Measurements from ENCODE around the gene XPR1.
"Not testable (repeated sequence)": the region's sequence is repeated elsewhere in the genome, so short reads cannot be mapped to it uniquely, and the experiment has no call there.

Gene XPR1

DNA sequence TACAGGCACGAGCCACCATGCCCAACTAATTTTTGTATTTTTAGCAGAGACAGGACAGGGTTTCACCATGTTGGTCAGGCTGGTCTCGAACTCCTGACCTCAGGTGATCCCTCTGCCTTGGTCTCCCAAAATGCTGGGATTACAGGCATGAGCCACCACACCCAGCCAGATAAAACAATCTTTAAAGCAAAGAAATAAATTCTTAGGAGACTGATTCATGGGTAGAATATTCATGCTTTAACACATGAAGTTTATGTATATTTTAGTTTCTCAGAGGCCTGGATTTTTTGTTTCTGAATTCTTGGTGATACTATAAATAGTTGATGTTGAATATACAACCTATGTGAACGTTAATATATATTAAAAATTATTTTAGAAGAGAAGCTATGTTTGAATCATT is 153.5 kb downstream of the XPR1 start:
- no peak for DNase-seq (ENCODE audit: low spot score)

DNA sequence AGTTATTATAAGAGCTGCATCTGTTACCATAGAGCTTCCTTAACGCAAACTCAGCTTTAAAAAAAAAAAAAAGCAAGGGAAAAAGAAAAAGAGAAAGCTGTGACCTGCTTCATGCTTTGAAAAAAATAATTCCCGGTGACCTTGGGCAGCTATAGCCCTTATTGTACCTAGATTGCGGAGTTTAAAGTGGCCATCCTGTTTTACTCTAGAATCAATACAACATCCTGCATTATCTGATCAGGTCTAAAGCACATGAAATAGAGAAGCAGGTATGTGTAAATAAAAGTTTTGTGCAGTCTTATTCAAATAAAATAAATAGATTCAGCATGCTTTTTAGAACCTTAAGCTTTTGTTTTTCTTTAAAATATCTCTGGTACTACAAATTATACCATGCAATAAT is 154.1 kb downstream of the XPR1 start:
- DNase-seq (ENCODE audit: low spot score): no peak

DNA sequence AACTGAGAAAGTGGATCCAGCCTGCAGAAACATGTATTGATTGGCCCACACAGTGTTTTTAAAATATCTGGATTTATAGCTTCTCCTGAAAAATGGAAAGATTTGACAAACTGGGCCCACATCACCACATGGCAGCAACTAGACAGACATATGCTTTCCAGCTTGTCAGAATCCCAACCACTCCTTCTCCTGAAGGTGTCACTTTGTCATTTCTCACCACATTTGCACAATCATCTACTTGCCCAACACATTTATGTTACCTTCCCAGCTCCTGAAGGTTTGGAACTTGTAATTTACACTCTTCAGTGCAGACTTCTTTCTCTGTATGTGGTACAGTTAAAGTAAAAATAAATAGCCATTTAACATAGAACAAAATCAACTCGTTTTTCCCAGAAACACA is 154.8 kb downstream of the XPR1 start:
- DNase-seq (ENCODE audit: low spot score): no peak

DNA sequence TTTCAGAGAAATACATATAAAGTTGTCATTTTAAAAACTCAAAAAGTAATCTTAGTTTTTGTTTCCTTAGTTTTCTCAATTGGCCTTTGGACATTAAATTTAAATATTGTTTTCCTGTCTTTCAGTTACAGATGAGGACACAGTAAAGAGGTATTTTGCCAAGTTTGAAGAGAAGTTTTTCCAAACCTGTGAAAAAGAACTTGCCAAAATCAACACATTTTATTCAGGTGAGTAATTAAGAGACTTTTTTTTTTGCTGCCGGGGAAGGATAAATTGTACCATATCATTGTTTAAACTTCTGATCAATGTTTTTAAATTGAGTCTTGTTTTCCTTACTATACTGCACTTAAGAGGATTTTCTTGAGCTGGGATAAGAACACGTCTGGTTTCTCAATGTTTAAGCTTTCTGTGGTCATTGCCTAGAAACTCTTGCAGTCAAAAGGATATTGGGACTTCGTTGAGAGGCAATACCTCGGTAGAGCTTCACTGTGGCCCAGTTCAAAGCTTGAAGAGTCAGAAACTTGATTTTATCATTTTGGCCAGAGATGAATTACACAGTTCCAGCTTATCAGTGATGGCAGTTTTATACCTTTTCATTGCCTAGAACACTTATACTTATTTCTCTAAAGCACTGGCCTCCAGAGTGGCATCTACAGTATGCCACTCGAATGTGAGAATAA is 155.9 kb downstream of the XPR1 start:
- no peak for DNase-seq (ENCODE audit: low spot score)

DNA sequence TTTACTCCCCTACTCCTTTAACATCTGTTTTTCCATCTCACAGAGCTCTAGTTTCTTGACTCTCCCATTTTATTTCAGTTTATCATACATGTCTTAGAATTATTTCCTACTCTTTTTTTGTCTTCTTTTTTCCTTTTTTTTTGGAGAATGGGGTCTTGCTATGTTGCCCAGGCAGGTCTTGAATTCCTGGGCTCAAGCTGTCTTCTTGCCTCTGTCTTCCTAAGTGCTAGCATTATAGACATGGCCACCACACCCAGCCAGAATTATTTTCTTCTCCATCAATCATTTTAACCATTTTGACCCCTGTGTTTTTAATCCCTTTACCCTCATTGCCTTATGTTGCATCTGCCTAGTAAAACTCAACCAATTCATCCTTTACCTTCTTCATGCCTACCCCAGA is 157.6 kb downstream of the XPR1 start:
- DNase-seq (ENCODE audit: low spot score): no peak

DNA sequence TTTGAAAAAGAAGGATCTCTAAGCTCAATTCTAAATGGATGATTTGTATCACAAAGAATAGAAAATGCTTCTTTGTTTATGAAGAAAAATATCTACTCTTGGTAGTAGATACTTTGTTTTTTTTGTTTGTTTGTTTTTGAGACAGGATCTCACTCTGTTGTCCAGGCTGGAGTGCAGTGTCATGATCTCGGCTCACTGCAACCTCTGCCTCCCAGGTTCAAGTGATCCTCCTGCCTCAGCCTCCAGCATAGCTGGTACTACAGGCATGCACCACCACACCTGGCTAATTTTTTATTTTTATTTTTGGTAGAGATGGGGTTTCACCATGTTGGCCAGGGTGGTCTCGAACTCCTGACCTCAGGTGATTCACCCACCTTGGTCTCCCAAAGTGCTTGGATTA is 159.3 kb downstream of the XPR1 start:
- not testable (repeated sequence) for DNase-seq (ENCODE audit: low spot score)

DNA sequence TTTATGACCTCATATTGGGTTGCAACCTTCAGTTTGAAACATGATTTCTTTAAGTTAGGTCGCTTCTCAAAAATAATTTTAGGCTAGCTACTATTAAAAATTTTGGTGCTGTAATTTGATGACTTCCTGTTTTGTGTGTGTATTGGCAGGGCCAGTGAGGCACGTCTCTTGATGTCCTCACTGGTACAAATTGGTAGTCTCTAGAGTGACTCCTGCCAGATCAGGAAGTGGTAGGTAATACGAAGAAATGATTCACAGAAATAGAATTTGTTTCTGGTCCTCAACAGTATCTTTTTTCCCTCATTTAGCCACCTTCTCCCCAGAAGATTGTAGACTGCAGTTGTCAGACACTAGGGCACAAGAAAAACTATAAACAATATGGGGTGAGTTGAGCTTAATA is 160.0 kb downstream of the XPR1 start:
- DNase-seq (ENCODE audit: low spot score): no peak

DNA sequence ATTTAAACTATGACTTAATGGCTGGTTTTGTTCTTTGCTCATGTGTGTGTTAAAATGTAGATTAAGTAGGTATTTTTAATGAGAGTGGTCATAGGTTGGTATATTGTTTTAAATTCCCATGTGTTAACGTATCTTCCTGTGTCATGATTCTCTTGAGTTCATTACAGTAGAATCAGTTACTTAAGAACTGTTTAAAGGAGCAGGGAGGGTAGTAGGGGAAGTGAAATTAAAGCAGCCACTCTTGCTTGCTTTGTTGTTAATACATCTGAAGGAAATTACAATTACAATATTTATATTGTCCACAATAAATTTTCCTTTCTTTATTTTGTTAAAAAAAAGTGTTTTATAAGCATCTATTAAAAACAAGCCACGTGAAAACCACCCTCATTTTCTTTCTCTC is 161.6 kb downstream of the XPR1 start:
- no peak for DNase-seq (ENCODE audit: low spot score)

DNA sequence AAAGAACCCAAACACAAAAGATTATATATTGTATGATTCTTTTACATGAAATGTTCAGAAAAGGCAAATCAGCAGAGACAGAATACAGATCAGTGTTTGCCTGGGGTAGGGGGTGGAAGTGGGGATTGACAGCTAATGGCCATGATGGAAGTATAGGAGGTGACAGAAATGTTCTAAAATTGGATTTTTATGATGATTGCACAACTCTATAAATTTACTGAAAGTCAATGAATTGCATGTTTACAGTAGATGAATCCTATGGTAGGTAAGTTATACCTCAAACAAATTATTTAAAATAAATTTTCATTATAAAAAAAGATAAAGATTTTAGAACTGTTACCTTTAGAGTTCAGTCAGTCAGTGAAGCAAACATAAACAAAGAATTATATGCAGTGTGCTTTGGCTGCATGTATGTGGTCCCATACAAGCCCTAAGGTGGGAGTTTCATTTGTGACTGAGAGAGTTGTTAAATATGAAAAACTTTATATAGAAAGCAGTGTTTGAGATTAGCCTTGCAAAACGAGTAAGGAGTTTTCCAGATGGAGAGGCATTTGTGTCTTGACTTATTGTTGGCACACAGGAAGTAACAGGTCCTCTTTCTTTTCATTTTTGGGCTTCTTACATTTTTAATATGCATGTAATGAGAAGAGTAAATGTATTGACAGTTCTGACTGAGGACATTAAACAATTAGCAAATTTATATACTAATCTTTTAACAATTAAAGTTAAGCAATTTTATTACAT is 165.2 kb downstream of the XPR1 start:
- no peak for DNase-seq (ENCODE audit: low spot score)

DNA sequence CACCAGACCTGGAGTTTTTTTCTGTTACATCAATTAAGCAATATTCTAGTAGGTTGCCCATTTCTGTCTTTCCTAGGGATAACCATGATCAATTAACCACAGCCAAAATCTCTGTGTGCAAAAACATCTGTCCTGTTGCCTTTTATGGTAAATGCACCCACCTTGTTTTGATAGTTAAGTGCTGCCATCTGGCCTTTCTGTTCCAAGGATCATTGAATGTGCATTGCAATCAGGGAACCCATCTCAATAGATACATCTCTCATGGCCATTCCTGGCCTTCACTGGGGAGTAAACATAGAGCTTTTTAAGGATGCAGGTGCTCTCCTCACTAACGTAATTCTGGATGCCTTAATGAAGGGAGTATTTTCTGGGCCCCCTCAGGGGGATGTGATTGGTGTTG is 169.1 kb downstream of the XPR1 start:
- DNase-seq (ENCODE audit: low spot score): no peak

DNA sequence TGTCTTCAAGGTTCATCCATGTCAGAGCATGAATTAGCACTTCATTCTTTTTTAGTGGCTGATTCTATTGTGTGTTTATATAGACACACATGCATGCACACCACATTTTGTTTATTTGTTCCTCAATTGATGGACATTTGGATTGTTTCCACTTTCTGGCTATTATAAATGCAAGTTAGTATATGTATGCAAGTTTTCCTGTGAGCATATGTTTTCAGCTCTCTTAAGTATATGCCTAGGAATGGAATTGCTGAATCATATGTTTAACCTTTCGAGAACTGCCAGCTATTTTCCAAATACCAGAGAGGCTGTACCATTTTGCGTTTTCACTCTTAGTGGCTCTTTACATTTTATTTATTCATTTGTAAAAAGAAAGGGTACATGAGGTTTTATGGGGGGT is 171.0 kb downstream of the XPR1 start:
- no peak for DNase-seq (ENCODE audit: low spot score)

DNA sequence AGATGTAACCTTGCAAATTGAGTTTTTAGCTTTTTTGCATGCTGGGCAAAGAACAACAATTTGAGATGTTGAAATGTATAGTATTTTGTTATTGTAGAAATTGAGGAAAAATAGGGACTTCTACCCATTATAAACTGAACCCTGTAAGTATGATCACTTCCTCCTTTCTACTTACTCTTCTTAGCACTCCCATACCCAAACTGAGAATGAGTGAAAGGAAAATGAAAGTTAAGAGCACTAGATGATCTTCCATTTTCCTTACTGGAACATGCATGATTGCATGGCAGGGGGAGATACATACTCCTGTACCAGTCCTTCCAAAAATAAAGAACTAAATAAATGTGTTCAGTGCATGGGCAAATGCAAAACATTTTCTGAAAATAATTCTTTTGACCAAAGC is 173.5 kb downstream of the XPR1 start:
- DNase-seq (ENCODE audit: low spot score): no peak

DNA sequence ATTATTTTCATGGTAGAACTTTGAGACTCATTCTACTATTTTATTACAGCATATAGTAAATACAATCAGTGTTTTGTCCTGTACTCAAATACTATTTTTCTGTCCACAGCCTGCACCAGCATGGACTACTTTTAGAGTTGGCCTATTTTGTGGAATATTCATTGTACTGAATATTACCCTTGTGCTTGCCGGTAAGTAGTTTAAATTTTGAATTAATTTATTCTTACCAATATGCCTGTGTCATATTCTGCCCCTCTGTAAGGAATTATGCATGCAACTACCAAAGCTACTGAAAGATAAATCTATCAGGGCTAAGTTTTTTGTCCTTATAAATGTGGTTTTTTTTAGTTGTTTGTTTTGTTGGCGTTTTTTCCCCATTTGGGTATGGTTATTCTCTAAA is 179.5 kb downstream of the XPR1 start:
- no peak for DNase-seq (ENCODE audit: low spot score)

DNA sequence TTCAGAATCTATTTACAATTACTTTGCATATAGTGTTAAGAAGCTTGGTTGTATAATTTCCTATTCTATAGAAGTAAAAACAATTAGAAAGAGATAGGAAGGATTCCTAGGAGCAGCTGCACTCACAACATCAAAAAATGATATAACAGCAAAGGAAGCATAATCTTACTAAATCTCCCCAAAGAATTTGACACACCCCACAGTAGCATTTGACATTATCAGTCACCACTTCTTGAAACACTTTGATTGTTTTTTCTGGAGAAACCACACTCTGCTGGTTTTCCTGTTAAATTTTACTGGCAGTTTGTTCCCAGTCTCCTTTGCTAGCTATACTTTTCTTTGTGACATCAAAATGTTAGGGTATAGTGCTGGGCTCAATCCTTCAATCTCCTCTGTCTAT is 180.1 kb downstream of the XPR1 start:
- no peak for DNase-seq (ENCODE audit: low spot score)

DNA sequence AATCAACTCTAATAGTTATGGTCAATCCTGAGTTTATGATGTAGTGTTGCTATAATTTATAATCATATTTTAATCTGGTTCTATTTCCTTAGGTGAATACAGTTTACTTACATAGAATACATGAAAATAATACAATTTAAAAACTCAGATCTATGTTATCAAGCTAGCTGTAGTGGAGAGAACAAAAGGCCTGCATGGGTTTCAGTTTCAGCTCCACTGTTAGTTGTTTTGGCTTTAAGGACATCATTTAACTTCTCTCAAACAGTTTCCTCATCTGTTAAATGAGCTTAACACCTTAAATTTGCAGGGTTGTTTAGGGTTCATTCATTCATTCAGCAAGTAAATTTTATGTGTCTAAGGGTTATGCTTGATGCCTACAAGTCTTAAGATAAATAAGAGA is 182.4 kb downstream of the XPR1 start:
- DNase-seq (ENCODE audit: low spot score): no peak

DNA sequence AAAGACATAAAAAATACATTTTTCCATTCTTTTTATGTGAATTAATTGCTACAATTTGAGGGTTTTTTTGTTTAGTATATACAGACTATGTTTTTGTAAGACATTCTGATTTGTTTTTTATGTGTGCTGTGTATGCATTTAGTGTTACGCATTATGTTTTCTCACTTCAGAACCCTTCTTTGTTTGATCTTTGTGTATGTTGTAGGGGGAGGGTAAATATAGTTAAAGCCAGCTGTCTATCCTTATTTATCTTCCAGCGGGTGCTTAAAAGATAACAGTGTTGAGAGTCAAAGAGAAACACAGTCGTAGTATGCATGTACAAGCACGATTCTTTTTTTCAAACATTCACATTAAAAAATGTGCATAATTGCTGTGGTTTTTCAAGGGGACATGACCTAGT is 183.4 kb downstream of the XPR1 start:
- DNase-seq (ENCODE audit: low spot score): no peak

DNA sequence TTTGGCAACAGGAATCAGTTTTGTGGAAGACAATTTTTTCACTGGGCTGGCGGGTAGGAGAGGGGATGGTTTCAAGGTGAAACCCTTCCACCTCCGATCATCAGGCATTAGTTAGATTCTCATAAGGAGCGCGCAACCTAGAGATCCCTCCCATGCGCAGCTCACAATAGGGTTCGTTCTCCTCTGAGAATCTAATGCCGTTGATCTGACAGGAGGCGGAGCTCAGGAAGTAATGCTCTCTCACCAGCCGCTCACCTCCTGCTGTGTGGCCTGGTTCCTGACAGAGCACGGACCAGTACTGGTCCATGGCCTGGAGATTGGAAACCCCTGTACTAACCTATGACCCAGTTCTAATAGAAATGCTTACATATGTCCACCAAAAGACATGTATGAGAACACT is 184.3 kb downstream of the XPR1 start:
- no peak for DNase-seq (ENCODE audit: low spot score)

DNA sequence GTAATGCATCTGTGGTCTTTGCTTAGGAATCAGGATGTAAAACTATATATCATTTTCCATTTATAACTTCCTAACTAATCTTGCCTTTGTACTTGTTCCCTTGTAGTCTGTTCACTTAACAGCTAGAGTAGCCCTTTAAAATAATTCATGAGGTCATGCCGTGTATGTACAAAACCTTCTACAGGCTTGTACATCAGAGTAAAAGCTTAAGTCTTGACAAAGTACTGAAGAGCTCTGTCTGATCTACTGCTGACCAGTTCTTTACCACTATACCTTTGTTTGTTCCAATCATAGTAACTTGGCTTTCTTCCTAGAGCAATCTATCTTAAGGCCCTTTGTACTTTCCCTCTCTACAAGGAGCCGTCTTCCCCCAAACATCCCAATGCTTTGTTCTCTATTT is 190.1 kb downstream of the XPR1 start:
- DNase-seq (ENCODE audit: low spot score): no peak

DNA sequence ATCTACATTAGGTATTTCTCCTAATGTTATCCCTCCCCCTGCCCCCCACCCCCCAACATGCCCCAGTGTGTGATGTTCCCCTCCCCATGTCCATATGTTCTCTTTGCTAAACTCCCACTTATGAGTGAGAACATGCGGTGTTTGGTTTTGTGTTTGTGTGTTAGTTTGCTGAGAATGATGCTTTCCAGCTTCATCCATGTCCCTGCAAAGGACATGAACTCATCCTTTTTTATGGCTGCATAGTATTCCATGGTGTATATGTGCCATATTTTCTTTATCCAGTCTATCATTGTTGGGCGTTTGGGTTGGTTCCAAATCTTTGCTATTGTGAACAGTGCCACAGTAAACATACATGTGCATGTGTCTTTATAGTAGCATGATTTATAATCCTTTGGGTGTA is 199.7 kb downstream of the XPR1 start:
- not testable (repeated sequence) for DNase-seq (ENCODE audit: low spot score)

DNA sequence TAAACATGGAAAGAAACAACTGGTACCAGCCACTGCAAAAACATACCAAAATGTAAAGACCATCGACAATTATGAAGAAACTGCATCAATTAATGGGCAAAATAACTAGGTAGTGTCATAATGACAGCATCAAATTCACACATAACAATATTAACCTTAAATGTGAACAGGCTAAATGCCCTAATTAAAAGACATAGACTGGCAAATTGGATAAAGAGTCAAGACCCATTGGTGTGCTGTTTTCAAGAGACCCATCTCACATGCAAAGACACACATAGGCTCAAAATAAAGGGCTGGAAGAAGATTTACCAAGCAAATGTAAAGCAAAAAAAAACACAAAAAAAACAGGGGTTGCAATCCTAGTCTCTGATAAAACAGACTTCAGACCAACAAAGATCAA is 201.4 kb downstream of the XPR1 start:
- not testable (repeated sequence) for DNase-seq (ENCODE audit: low spot score)

DNA sequence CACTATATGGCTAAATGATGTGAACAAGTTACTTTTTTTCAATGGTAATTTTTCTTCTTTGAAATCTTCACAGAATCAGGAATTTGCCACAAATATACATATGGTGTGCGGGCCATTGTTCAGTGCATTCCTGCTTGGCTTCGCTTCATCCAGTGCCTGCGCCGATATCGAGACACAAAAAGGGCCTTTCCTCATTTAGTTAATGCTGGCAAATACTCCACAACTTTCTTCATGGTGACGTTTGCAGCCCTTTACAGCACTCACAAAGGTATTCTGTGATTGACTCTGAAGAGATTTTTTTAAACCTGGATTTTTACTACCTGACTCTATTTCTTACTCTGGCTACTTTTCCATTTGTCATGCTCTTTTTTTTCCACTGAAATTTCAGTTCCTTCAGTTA is 204.6 kb downstream of the XPR1 start:
- no peak for DNase-seq (ENCODE audit: low spot score)

DNA sequence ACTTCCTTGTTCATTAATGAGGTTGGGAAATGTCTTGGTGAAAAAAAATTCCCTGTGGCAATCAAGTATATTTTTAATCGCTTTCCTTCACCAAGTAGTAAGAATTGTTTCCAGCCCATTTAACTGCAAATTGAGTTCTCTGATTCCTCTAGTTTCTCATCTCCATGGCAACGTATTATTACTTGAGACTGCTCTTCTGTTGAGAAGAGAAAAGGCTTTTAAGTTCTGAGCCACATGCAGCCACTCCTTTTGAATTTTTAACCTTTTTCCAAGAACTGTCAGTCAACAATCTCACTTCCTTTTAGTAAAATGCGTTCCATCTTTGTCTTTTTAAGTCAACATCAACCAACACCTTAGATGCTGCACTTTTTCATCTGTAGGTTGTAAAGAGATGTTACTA is 205.2 kb downstream of the XPR1 start:
- DNase-seq (ENCODE audit: low spot score): peak; percentile 40

DNA sequence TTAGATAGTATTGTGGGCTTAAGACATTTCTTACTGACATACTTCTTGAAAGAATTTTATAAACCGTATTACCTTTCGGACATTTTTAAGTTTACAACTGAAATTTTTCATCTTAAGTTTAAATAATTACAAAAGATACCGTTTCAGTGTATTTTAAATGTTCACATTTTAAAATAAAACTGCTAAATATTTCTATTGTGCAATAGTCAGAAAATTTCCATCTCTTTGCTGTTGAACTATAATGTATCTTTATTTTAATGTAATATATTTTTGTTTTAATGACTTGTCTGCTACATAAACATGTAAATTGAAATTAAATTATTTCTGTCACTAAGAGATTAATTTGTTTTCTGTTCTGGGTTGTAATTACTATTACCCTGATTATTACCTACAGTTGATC is 206.7 kb downstream of the XPR1 start:
- no peak for DNase-seq (ENCODE audit: low spot score)

DNA sequence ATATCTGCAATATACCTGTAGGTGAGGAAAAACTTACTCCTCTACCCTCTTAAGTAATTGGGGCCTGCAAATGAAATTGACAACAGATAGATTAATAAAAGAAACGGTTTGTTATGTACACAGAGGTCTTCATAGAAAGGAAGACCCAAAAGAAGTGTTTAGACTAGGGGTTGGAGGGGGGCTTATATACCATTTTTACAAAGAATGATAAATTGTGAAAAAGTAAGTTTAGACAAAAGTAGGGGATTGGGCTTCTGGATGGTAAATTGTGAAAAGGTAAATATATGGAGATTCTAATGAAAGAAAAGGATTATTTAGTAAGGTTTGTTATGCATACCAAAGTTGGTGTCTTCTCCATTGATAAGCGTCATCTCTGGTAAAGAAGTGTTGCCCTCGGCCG is 207.7 kb downstream of the XPR1 start:
- no peak for DNase-seq (ENCODE audit: low spot score)

All from globus pallidus (tissue), 1 donor.